ENCODE measurements around the gene BAG1. TPM values are rescaled to one million over a fixed set of nuclear protein-coding genes. Genes with fewer than 3 reads are reported as not detected.

BAG1 gene
- total and polyA plus RNA-seq, 2 of the 13 experiments (the other 11 are each of a cell fraction or from before 2014, with no cell fraction given), result 23.1 to 59.5 TPM

DNA sequence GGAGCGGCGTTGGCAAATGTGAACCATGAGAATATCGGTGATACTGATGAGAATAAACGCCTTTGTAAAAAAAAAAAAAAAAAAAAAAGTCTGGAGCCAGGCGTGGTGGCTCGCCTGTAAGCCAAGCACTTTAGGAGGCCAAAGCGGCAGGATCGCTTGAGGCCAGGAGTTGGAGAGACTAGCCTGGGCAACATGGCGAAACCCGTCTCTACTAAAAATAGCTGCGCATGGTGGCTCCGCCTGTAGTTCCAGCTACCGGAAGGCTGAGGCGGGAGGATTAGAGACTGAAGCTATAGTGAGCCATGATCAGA lies 25.4 kb upstream of the BAG1 start (continued):
- TF ChIP-seq, protein P1, sequence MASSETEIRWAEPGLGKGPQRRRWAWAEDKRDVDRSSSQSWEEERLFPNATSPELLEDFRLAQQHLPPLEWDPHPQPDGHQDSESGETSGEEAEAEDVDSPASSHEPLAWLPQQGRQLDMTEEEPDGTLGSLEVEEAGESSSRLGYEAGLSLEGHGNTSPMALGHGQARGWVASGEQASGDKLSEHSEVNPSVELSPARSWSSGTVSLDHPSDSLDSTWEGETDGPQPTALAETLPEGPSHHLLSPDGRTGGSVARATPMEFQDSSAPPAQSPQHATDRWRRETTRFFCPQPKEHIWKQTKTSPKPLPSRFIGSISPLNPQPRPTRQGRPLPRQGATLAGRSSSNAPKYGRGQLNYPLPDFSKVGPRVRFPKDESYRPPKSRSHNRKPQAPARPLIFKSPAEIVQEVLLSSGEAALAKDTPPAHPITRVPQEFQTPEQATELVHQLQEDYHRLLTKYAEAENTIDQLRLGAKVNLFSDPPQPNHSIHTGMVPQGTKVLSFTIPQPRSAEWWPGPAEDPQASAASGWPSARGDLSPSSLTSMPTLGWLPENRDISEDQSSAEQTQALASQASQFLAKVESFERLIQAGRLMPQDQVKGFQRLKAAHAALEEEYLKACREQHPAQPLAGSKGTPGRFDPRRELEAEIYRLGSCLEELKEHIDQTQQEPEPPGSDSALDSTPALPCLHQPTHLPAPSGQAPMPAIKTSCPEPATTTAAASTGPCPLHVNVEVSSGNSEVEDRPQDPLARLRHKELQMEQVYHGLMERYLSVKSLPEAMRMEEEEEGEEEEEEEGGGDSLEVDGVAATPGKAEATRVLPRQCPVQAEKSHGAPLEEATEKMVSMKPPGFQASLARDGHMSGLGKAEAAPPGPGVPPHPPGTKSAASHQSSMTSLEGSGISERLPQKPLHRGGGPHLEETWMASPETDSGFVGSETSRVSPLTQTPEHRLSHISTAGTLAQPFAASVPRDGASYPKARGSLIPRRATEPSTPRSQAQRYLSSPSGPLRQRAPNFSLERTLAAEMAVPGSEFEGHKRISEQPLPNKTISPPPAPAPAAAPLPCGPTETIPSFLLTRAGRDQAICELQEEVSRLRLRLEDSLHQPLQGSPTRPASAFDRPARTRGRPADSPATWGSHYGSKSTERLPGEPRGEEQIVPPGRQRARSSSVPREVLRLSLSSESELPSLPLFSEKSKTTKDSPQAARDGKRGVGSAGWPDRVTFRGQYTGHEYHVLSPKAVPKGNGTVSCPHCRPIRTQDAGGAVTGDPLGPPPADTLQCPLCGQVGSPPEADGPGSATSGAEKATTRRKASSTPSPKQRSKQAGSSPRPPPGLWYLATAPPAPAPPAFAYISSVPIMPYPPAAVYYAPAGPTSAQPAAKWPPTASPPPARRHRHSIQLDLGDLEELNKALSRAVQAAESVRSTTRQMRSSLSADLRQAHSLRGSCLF (CRISPR knock-in tag; IDR thresholded peaks at IDR 0.05; ENCODE audit: borderline replicate concordance), result no peak
- TF ChIP-seq ZNF234 (CRISPR knock-in tag; conservative IDR thresholded peaks at IDR 0.05) (0 out of 2 replicates have a peak, but pooled peaks have one; percentile 26), YY1 (IDR thresholded peaks at IDR 0.05; ENCODE audit: insufficient read depth, insufficient replicate concordance, low read depth, low read length) (peak; percentile 77)
- TF ChIP-seq, protein P2, sequence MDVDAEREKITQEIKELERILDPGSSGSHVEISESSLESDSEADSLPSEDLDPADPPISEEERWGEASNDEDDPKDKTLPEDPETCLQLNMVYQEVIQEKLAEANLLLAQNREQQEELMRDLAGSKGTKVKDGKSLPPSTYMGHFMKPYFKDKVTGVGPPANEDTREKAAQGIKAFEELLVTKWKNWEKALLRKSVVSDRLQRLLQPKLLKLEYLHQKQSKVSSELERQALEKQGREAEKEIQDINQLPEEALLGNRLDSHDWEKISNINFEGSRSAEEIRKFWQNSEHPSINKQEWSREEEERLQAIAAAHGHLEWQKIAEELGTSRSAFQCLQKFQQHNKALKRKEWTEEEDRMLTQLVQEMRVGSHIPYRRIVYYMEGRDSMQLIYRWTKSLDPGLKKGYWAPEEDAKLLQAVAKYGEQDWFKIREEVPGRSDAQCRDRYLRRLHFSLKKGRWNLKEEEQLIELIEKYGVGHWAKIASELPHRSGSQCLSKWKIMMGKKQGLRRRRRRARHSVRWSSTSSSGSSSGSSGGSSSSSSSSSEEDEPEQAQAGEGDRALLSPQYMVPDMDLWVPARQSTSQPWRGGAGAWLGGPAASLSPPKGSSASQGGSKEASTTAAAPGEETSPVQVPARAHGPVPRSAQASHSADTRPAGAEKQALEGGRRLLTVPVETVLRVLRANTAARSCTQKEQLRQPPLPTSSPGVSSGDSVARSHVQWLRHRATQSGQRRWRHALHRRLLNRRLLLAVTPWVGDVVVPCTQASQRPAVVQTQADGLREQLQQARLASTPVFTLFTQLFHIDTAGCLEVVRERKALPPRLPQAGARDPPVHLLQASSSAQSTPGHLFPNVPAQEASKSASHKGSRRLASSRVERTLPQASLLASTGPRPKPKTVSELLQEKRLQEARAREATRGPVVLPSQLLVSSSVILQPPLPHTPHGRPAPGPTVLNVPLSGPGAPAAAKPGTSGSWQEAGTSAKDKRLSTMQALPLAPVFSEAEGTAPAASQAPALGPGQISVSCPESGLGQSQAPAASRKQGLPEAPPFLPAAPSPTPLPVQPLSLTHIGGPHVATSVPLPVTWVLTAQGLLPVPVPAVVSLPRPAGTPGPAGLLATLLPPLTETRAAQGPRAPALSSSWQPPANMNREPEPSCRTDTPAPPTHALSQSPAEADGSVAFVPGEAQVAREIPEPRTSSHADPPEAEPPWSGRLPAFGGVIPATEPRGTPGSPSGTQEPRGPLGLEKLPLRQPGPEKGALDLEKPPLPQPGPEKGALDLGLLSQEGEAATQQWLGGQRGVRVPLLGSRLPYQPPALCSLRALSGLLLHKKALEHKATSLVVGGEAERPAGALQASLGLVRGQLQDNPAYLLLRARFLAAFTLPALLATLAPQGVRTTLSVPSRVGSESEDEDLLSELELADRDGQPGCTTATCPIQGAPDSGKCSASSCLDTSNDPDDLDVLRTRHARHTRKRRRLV (CRISPR knock-in tag; IDR thresholded peaks at IDR 0.05), result 0 out of 2 replicates have a peak, but pooled peaks have one; percentile 24

Data from HepG2 (cell line).